Liver (tissue), 3 donors: ENCODE data around the gene POU2F2.
A peak's percentile ranks its signal among the peaks of the same experiment; 100 is the strongest.

Experiments
- CTCF ChIP-seq: fragments of 150-350 bp; IDR thresholded peaks from 2 replicates; pipeline ENCODE4 v1.5.1; 2017; ENCODE audit warnings: improper control_type of control experiment, low read depth, low read length; ENCODE audit not compliant: missing input control
- RAD21 ChIP-seq, 2 donors: IDR thresholded peaks; 2 replicates each; pipeline ENCODE4 v1.6.1; 2016; ENCODE audit warnings: antibody characterized with exemption in 2 of 2, mild to moderate bottlenecking in 2 of 2
- donor health status: healthy.
- donor health status: healthy.

- TF ChIP-seq CTCF, result peak; percentile 94
- TF ChIP-seq RAD21 (IDR thresholded peaks at IDR 0.05), result peak; percentile 88 to 89
Measured at GRCh38 chr19:42108527-42109389, 23.5 kb downstream of the POU2F2 start.
